ENCODE measurements around the gene SEC14L2. TPM values are rescaled to one million over a fixed set of nuclear protein-coding genes. Genes with fewer than 3 reads are reported as not detected.

SEC14L2 gene
- total RNA-seq, 4 donors from 2014 or later, result 3.6 to 18.8 (median 13.3) TPM

DNA sequence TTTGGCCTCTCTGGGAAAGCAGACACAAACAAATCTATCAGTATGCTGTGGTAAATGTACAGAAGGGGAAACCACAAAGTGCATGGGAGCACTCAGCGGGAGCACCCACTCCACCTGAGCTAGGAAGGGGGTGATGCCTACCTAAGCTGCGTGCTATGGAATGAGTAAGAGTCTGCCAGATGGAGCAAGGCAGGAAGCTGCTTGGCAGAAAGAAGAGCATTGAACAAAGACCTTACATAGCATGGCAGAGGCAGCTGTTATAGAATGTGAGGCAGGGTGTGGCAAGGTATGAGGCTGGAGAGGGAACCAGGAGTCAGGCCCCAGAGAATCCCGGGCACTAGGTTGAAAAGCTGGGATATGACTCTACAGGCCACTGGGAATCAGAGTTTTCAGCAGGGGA lies 15.0 kb downstream of the SEC14L2 start:
- WGBS, 2 donors, result 62 to 67% methylated on average over 3 of the region's 3 CpGs
- no peak for DNase-seq (ENCODE audit: low spot score in 2 of 2)
- intact Hi-C loops (cut with DNase I; ENCODE audit: low total_unique reads), result no loop called here
- H3K4me3 ChIP-seq (ENCODE audit: low read depth, poor library complexity, severe bottlenecking), result no peak overlapping the region
- no peak for TF ChIP-seq POLR2A (IDR thresholded peaks at IDR 0.05)
- TF ChIP-seq CTCF (IDR thresholded peaks at IDR 0.05), result no peak

- DNase-seq (ENCODE audit: low spot score in 2 of 2), result no peak
- no peak overlapping the region for H3K4me3 ChIP-seq (ENCODE audit: low read depth, poor library complexity, severe bottlenecking)
- 84 to 88% methylated on average over 4 of the region's 4 CpGs for WGBS, 2 donors
- no peak for TF ChIP-seq POLR2A (IDR thresholded peaks at IDR 0.05)
- no peak for TF ChIP-seq CTCF (IDR thresholded peaks at IDR 0.05)
- intact Hi-C loops (cut with DNase I; ENCODE audit: low total_unique reads), result no loop called here
These were observed 16.2 kb downstream of the SEC14L2 start for GRCh38 chr22:30413001-30413400.

DNA sequence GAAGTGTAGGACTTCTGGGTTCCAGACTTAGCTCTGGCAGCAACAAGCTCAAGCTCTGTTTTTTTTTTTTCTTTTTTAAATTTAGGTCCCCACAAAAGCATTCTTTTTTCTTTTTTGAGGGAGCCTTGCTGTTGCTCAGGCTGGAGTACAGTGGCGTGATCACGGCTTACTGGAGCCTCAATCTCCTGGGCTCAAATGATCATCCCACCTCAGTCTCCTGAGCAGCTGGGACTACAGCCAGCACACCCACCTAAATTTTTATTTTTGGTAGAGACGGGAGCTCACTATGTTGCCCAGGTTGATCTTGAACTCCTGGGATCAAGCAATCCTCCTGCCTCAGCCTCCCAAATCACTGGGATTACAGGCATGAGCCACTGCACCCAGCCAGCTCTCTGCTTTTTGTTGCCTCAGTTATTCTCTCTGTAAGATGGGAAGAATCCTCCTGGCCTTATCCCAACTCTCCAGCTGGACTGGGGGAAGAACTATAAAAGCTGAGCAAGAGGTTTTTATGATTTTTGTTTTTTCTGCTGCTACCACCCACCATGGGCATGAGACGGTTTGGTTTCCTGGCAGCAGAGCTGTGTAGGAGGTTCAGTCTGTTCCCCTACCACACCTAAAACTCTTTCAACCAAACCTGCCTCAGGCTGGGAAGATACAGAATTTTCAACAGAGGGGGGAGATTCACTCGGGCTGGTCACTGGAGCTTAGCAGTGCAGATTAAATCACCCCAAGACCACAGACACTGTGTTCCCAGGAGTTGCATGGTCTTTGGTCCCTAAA lies 17.1 kb downstream of the SEC14L2 start:
- intact Hi-C loops (cut with DNase I; ENCODE audit: low total_unique reads), result no loop called here
- DNase-seq (ENCODE audit: low spot score in 2 of 2), result no peak
- no peak overlapping the region for H3K4me3 ChIP-seq (ENCODE audit: low read depth, poor library complexity, severe bottlenecking)
- 69 to 72% methylated on average over 5 of the region's 5 CpGs for WGBS, 2 donors
- TF ChIP-seq POLR2A (IDR thresholded peaks at IDR 0.05) (no peak), CTCF (IDR thresholded peaks at IDR 0.05) (no peak)

- no peak for DNase-seq (ENCODE audit: low spot score in 2 of 2)
- WGBS, 2 donors, result 81 to 83% methylated on average over 4 of the region's 4 CpGs
- no peak overlapping the region for H3K4me3 ChIP-seq (ENCODE audit: low read depth, poor library complexity, severe bottlenecking)
- intact Hi-C loops (cut with DNase I; ENCODE audit: low total_unique reads), result no loop called here
- TF ChIP-seq CTCF (IDR thresholded peaks at IDR 0.05) (no peak), POLR2A (IDR thresholded peaks at IDR 0.05) (no peak)
These were observed 17.8 kb downstream of the SEC14L2 start for GRCh38 chr22:30414525-30415047.

- WGBS, 2 donors, result 62 to 63% methylated on average over 2 of the region's 2 CpGs
- no peak for DNase-seq (ENCODE audit: low spot score in 2 of 2)
- H3K4me3 ChIP-seq (ENCODE audit: low read depth, poor library complexity, severe bottlenecking), result no peak overlapping the region
- intact Hi-C loops (cut with DNase I; ENCODE audit: low total_unique reads), result no loop called here
- TF ChIP-seq CTCF (IDR thresholded peaks at IDR 0.05), result no peak
- TF ChIP-seq POLR2A (IDR thresholded peaks at IDR 0.05), result no peak
These were observed 19.6 kb downstream of the SEC14L2 start for GRCh38 chr22:30416403-30416802.

All from lower leg skin (tissue), 4 donors.